Stimulated activated CD8-positive, alpha-beta memory T cell treated with anti-CD3 and anti-CD28 coated beads, Interleukin-4, amount 100 ng/mL, for 24 hours (primary cell): ENCODE data around the gene TAS1R3.

ENCODE experiments used
- DNase-seq: peaks from one replicate; pipeline ENCODE4 v3.0.0-alpha.2; 2020; ENCODE audit warnings: low read depth

TAS1R3 gene

DNA sequence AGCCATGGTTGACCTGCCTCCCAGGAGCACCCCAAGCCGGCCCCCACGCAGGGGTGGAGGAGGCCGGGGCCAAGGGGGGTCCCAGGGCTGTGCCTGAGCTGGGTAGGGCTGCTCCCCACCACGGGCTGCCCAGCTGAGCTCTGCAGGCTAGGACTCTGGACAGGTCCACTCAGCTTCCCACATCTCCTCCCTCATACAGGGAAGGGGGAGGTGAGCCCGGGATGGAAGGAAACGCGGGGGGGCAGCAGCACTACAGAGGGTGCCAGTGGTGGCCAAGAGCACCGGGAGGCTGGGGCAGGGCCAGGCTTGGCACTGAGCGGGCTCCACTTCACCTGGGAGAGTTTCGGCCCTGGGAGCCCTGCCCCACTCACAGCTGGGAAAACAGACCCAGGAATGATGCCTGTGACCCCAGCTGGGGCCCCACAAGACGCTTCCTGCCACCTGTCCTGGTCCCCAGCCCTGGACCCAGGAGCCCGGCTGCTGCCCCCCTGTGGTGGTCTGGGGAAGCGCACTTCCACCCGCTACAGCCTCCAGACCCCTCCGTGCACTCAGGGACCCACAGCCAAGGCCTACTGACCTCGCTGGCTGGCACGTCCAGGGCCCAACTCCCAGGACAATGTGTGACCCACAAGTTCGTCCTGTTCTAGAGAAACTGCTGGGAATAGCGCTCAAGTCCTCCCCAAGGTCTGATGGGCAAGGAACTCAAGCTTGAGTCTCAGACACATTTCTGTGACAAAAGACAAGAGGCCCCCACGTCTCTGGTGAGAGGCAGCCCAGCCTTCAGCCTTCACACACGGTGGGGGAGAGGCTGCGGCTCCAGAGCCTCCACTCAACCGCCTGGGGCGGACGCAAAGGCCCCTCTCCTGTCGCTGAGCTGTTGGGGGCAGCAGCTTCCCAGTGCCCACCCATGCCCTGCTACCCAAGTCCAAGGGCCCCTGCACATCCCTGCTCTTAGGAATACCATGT lies 40.9 kb downstream of the TAS1R3 start:
- DNase-seq = peak; percentile 74

DNA sequence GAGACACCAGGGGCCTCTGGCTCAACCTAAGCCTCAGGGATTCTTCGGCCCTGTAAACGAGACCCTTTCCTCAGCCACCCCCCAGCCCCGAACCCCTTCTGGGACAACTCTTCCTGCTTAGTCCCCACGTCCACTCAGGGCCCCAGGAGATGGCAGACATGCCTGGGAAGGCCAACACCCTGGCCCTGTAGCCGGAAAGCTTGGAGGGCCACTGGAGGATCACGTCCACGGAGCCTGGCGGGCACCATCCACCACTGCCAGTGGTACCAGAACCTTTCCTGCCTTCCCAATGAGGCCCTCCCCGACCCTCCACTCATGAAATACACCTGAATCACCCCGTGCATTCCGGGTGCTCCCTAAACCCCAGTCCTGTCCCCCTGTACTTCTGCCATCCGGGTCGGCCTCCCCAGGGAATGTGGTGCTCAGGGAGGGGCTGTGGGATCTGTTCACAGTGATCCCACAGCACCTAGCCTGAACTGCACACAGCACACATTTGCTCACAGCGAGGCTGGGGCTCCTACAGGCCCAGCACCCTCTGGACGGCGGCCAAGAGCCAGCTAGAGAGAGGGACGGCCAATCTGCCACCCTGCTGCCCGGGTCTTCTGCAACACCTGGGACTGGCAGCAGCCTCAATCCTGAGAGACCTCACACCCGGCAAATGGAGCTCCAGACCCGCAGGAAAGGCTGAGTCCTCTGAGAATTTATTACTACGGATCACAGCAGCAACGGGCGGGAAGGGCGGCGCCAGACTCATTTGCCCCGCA lies 42.2 kb downstream of the TAS1R3 start:
- no peak for DNase-seq

DNA sequence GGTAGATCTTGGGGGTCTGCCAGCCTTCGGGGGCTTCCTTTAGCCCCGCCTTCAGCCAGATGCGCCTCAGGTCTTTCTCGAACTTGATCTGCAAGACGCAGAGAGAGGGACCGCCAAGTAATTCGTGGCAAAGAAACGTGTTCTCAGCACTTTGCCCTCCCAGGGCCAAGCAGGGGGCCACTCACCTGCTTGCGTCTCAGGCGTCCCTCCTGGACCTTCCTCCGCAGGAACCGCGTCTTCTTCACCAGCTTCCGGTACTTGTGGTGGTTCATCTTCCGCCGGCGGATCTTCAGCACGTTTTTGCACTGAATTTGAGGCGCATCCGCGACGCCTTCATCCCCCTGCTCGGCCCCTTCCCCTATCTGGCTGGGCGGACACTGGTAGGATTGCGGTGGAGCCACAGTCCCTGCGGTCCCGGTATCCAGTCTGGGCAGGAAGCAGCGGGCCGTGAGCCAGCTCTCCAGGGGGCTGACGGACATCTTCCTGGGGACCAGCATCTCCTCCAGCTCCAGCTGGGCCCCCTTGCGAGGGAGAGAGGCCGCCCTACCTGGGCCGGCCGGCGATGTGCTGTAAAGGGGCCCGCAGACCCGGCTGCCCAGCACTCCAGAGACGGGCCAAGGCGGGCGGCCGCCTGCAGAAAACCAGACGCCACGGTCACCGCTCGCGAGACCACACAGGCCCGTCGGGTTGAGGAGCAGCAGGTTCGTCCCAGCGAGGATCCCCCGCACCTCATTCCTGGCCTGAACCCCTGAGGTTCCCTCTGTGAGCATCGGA lies 42.9 kb downstream of the TAS1R3 start:
- no peak for DNase-seq

DNA sequence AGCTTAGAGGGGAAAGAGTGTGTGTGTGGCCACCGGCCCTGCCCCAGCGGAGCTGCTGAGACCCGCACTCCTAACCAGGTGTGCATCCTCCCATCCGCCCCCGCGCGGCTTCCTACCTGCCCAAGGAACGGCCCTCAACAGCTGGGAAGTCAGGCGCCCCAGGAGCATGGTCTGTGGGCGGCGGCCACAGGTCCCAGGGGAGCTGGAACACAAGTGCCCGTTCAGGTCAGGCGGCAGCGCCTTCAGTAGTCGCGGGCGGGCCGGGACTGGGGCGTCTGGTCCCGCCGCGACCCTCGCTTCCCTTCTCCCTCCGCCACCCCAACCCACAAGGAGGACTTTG lies 43.5 kb downstream of the TAS1R3 start:
- no peak for DNase-seq

DNA sequence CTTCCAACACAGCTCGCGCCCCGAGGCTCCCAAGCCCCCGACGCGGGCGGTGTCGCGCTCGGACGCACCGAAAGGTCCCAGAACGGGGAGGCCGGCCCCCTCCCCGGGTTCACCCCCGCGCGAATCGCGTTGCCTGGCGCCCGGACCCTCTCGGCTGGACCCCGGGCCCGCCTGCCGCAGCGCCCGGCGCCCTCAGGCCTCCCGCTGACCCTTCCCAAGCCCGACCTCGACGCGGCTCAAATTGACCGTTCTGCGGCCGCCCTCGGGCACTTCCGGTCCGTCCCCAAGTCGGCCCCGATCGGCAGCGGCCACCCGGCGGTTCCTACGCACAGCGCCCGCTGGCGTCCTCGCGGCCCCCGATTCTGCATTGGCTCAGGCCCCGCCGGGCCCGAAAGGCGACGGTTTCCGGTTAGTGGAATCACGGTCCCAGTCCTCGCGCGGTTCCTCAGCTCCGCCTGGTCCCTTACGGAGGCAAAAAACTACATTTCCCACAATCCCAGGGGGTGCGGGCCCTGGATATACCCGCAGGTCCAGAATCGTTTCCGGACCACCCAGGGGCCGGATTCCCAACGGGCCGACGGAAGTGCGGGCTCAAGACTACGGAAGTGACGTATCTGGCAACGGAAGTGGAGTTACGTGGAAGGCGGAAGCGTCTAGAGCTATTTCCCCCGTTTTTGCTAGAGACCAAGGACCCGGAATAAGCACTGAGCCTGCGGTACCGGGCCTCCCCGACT lies 44.0 kb downstream of the TAS1R3 start, which contains the start of gene AURKAIP1:
Gene AURKAIP1 (minus strand): TSS at position 279 of the 734 bp plus-strand sequence. CDS start 451 bp downstream, outside the sequence.
- DNase-seq = peak; percentile 92

DNA sequence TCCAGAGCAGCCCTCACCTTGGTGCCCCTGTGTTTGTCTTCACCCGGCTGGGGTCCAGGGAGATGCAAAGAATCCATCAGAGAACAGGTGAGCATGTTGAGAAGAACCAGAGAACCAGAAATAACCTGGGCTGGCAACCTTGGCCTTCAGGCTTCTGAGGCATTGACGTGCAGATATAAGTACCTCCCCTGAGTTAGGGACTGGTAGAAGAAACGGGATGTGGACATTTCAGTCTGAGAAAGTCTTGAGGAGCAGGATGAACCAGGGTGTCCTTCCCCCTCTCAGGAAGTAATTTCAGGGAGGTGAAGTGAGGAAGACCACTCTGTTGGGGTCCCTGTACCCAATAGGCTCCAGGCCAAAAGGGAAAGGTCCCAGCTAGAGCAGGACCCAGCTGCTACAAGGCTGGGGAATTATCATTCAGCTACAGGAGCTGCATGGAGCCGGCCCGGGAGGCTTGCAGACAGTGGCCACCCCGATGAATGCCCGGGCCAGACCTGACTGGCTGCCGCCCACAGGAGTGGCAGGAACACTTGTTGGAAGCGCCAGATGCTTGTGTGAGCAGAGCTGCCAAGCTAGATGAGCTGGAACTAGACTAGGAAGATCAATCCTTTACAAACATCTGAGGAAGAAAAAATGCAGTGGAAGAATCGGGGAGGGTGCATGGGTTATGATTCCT lies 45.6 kb downstream of the TAS1R3 start:
- DNase-seq = no peak

DNA sequence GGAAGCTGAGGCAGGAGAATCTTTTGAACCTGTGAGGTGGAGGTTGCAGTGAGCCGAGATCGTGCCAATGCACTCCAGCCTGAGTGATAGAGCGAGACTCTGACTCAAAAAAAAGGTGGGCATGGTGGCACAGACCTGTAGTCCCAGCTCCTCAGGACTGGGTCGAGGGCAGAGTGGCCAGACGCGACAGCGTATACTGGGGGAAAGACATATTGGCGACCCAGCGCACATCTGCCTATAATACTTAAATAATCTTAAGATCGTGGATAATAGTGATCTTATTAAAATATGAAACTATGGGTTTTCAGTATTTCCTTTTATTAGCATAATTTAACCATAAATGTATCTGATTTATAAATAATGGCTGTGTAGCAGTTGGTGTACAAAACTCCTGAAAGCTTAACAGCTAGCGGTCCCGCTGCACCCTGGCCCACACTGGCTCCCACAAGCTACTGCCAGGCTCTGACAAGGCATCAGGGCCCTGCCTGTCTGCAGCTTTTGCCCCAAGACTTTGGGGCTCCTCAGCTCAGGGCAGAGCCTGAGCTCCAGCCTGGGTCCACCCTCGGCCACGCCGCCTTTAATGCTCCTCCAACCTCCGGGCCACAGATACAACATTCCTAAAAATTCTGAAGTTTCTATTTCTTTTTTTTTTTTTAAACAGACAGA lies 46.6 kb downstream of the TAS1R3 start:
- DNase-seq = no peak

DNA sequence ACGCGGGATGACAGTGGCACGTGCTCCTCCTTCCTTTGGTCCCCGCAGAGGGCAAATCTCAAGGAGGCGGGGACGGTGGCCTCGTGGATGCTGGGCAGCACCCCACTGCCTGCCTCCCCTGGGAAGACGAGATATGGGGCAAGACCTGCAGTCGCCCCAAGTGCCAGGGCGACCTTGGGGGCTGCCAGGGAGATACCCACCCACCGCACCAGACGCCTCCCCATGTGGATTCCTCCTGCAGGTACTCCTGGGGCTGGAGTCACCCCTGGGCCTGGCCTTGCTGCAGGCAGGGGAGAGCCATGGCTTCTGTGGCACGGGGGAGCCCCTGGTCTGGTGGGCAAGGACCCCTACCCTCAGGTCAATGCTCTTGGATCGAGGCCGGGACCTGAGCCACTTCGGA lies 49.8 kb downstream of the TAS1R3 start:
- no peak for DNase-seq

DNA sequence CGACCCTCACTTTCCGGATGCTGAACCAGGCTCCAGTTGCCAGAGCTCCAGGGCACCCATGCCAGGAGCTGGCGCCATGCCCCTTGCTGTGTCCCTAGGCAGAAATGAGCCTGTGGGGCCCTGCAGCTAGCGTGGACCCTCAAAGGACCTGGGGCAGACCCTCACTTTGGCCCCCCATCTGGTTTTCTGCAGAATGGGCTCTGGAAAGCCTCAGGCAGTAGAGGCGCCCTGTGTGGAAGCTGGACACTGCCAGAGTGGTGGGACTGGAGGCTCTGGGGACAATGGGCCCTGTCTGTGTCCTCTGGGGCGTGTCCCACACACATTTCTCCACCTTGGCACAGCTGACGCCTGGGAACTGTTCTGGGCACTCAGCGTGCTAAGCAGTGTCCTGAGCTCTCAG lies 50.2 kb downstream of the TAS1R3 start:
- no peak for DNase-seq
